ENCODE results near the gene SYNGR1. TPM values are rescaled to one million over a fixed set of nuclear protein-coding genes. Genes with fewer than 3 reads are reported as not detected.

Gene SYNGR1
- total RNA-seq, 1 experiment from 2014 or later = 17.8 TPM

DNA sequence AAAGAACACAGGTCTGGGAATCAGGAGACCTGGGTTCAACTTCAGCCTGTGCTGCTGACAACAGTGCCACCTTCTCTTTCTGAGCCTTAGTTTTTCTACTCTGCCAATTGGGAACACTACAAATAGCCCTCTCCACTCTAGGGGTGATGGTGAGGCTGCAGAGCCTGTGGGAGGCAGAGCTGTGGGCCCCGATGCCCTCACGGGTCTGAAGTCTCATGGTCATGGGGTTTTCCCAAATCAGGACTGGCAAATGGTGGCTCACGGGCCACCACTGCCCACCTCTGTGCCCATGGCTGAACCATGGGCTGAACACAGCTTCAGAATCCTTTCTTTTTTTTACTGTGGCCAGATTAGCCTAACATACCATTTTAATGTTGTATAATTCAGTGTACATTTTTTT, 19.8 kb downstream of the SYNGR1 start:
- ChIA-PET POLR2A (no interaction called here), CTCF (no interaction called here)
- in situ Hi-C loops (cut with HindIII; ENCODE audit: low pct_unique_long_range_greater_than_20kb, low sequenced_read_pairs) = no loop called here
- ATAC-seq (no peak), DNase-seq (ENCODE audit: low read depth, low spot score) (no peak)
- H3K4me1 ChIP-seq (ENCODE audit: control insufficient read depth, insufficient read depth, low read length) = peaks cover 5% of the 10 kb centered on the region
- no peaks in the 10 kb centered on the region for H3K27me3 ChIP-seq (ENCODE audit: control insufficient read depth, insufficient read depth, low read length)
- no peak for TF ChIP-seq SIN3A (IDR thresholded peaks at IDR 0.05; ENCODE audit: borderline replicate concordance, insufficient read depth, low read depth, low read length)
- TF ChIP-seq, protein P1, sequence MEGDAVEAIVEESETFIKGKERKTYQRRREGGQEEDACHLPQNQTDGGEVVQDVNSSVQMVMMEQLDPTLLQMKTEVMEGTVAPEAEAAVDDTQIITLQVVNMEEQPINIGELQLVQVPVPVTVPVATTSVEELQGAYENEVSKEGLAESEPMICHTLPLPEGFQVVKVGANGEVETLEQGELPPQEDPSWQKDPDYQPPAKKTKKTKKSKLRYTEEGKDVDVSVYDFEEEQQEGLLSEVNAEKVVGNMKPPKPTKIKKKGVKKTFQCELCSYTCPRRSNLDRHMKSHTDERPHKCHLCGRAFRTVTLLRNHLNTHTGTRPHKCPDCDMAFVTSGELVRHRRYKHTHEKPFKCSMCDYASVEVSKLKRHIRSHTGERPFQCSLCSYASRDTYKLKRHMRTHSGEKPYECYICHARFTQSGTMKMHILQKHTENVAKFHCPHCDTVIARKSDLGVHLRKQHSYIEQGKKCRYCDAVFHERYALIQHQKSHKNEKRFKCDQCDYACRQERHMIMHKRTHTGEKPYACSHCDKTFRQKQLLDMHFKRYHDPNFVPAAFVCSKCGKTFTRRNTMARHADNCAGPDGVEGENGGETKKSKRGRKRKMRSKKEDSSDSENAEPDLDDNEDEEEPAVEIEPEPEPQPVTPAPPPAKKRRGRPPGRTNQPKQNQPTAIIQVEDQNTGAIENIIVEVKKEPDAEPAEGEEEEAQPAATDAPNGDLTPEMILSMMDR (IDR thresholded peaks at IDR 0.05) = no peak
- TF ChIP-seq, protein P2, sequence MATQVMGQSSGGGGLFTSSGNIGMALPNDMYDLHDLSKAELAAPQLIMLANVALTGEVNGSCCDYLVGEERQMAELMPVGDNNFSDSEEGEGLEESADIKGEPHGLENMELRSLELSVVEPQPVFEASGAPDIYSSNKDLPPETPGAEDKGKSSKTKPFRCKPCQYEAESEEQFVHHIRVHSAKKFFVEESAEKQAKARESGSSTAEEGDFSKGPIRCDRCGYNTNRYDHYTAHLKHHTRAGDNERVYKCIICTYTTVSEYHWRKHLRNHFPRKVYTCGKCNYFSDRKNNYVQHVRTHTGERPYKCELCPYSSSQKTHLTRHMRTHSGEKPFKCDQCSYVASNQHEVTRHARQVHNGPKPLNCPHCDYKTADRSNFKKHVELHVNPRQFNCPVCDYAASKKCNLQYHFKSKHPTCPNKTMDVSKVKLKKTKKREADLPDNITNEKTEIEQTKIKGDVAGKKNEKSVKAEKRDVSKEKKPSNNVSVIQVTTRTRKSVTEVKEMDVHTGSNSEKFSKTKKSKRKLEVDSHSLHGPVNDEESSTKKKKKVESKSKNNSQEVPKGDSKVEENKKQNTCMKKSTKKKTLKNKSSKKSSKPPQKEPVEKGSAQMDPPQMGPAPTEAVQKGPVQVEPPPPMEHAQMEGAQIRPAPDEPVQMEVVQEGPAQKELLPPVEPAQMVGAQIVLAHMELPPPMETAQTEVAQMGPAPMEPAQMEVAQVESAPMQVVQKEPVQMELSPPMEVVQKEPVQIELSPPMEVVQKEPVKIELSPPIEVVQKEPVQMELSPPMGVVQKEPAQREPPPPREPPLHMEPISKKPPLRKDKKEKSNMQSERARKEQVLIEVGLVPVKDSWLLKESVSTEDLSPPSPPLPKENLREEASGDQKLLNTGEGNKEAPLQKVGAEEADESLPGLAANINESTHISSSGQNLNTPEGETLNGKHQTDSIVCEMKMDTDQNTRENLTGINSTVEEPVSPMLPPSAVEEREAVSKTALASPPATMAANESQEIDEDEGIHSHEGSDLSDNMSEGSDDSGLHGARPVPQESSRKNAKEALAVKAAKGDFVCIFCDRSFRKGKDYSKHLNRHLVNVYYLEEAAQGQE (IDR thresholded peaks at IDR 0.05; ENCODE audit: insufficient read depth in 1 of 2, low read depth in 2 of 2, low read length in 1 of 2) = no peak
- no peak for TF ChIP-seq POLR2AphosphoS5 (IDR thresholded peaks at IDR 0.05; ENCODE audit: low read depth, low read length)
- TF ChIP-seq TCF7L2 (IDR thresholded peaks at IDR 0.05; ENCODE audit: low read depth, low read length) = no peak
- H3K27ac ChIP-seq (ENCODE audit: low read length) = no peak overlapping the region
- BruUV-seq (replicated peaks) = no TSS peak
- peaks cover 4% of the 10 kb centered on the region; the same call in 1 of the 2 replicates for H3K9me3 ChIP-seq (ENCODE audit: control insufficient read depth, insufficient read depth, low read depth, low read length)
- H3K4me3 ChIP-seq (ENCODE audit: low read depth in 2 of 2, low read length in 2 of 2) = no peak overlapping the region
- no peaks in the 10 kb centered on the region for H3K36me3 ChIP-seq (ENCODE audit: control insufficient read depth, insufficient read depth, low read length)
- intact Hi-C loops (cut with micrococcal nuclease; ENCODE audit: unreplicated experiment) = no loop called here

DNA sequence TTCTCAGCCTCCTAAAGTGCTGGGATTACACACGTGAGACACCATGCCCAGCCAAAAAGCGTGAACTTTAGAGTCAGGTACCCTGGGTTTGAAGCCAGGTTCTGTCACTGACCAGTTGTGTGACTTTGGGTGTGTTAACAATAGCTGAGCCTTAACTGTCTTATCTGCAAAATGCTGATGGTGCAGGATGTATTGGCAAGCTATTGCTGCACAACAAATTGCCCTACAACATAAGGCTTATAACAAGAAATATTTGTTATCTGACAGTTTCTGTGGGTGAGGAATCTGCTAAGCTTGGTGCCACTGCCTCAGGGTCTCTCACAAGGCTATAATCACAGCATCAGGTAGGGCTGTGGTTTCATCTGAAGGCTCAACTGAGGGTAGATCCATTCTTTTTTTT, 21.9 kb downstream of the SYNGR1 start:
- ChIA-PET CTCF (interaction anchor here (0.6 kb wide), 1 partner anchor 14 kb away, joined by 3 read pairs; no protein-coding TSS in a partner anchor), POLR2A (no interaction called here)
- DNase-seq (ENCODE audit: low read depth, low spot score) = no peak
- Histone ChIP-seq H3K4me3 (ENCODE audit: low read depth in 2 of 2, low read length in 2 of 2) (no peak overlapping the region), H3K9me3 (ENCODE audit: control insufficient read depth, insufficient read depth, low read depth, low read length) (peaks cover 4% of the 10 kb centered on the region; the same call in 1 of the 2 replicates), H3K4me1 (ENCODE audit: control insufficient read depth, insufficient read depth, low read length) (peaks cover 2% of the 10 kb centered on the region; the same call in 1 of the 2 replicates), H3K36me3 (ENCODE audit: control insufficient read depth, insufficient read depth, low read length) (no peaks in the 10 kb centered on the region), H3K27ac (ENCODE audit: low read length) (no peak overlapping the region), H3K27me3 (ENCODE audit: control insufficient read depth, insufficient read depth, low read length) (no peaks in the 10 kb centered on the region)
- no peak for ATAC-seq
- TF ChIP-seq, protein P2 (IDR thresholded peaks at IDR 0.05; ENCODE audit: insufficient read depth in 1 of 2, low read depth in 2 of 2, low read length in 1 of 2) = no peak
- no peak for TF ChIP-seq SIN3A (IDR thresholded peaks at IDR 0.05; ENCODE audit: borderline replicate concordance, insufficient read depth, low read depth, low read length)
- no peak for TF ChIP-seq POLR2AphosphoS5 (IDR thresholded peaks at IDR 0.05; ENCODE audit: low read depth, low read length)
- no peak for TF ChIP-seq TCF7L2 (IDR thresholded peaks at IDR 0.05; ENCODE audit: low read depth, low read length)
- TF ChIP-seq, protein P1 (IDR thresholded peaks at IDR 0.05) = no peak
- in situ Hi-C loops (cut with HindIII; ENCODE audit: low pct_unique_long_range_greater_than_20kb, low sequenced_read_pairs) (no loop called here), intact Hi-C loops (cut with micrococcal nuclease; ENCODE audit: unreplicated experiment) (no loop called here)
- BruUV-seq (replicated peaks) = no TSS peak
